GM18508 (cell line): Measurements from ENCODE around the gene GCM1.

Source experiments
- ATAC-seq: cut with Tn5 transposase; IDR thresholded peaks from one replicate; pipeline ENCODE4 v1.9.1; 2021; ENCODE audit warnings: moderate number of reproducible peaks; ENCODE audit not compliant: insufficient read depth, unreplicated experiment

Gene GCM1

DNA sequence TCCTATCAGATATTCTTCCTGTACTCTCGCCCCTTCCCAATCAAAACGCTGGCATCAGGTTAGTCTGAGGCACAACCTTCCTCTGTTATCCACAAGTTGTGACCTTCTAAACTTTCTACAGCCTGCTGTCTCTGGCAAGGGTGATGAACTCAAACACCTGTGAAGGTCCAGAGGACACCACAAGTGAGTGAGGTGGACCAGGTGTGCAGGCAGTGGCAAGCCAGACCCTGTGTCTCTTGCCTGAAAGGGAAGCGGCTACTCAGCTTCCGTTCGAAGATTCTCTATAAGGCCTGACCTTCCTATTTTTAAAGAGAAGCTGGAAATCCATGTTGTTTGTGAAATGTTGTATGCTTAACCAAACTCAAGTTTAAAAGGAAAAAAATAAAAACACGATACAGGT is 36.8 kb downstream of the GCM1 start:
- no peak for ATAC-seq

- no peak for ATAC-seq
Observed at GRCh38 chr6:53109612-53110011, 39.0 kb downstream of the GCM1 start.

DNA sequence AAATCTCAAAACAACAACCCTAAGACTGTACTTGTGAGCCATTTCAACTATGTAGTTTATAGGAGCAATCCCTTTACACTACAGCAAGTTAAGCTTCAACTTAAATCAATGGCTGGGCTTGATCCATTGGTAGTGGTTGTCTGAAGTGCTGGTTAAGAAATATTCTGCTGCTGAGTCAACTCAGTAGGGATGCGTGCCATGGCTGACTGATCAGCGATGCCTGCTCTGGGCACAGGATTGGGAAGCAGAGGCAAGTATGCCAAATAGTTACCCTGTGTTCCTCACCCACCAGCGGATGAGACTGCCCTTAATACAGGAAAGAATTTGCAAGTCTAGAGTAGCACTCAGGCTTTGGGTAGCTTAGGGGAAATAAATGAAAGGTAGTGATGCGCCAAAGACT is 41.5 kb downstream of the GCM1 start:
- no peak for ATAC-seq

GRCh38 chr6:53104916-53105315 is 43.7 kb downstream of the GCM1 start:
- no peak for ATAC-seq

GRCh38 chr6:53103993-53104675 is 44.5 kb downstream of the GCM1 start:
- no peak for ATAC-seq

DNA sequence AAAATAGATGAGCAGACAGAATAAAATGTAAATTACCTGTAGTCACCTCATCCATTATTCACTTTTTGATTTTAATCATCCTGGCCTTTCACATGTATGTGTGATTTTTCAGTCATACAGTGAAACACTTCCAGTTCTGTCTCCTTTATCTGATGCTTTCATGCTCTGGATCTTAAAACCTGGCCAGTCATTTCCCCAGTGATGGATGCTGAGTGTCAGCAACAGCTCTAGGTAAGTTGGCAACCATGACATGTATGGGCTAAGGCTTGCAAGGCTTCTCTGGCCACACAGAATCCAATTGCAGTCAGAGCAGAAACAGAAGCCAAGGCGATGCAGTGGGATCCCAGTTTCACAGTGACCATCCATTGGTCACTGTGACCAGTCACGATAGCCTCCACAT is 47.6 kb downstream of the GCM1 start:
- ATAC-seq: no peak

GRCh38 chr6:53100561-53100960 is 48.1 kb downstream of the GCM1 start:
- no peak for ATAC-seq

DNA sequence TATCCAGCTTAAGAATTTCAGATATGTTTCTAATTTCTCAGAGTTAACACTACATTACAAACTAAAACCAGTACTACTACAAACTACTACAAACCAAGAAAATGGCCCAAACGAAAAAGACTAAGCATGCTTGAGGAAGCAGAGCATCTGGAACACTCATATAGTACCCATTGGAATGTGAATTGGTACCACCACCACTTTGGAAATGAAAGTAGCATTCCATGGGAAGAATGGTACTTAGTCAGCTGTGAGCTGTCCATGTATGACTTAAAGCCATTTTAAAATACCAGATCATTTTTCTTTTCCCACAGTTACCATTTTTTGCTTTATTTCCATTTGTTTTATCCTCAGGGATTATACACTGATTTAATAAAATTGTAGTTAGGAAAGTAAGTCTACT is 52.9 kb downstream of the GCM1 start:
- ATAC-seq: no peak

DNA sequence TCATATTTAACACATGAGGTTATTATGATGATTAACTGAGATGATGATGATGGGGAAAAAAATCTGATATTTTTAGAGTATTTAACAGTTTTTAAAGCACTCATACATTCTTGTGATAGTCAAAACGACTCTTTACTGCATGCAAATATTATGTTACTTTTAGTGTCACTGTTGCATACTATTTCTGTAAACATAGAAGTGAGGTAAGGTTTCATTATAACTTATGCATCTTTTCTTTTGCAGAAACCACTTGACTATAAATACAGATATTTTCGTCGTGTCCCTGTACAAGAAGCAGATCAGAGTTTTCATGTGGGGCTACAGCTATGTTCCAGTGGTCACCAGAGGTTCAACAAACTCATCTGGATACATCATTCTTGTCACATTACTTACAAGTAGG is 53.4 kb downstream of the GCM1 start:
- no peak for ATAC-seq

- ATAC-seq: no peak
Observed at GRCh38 chr6:53090576-53090975, 58.1 kb downstream of the GCM1 start.

GRCh38 chr6:53089948-53090347 is 58.7 kb downstream of the GCM1 start:
- no peak for ATAC-seq

- ATAC-seq: no peak
Observed at GRCh38 chr6:53086302-53086701, 62.3 kb downstream of the GCM1 start.

GRCh38 chr6:53080813-53081212 is 67.8 kb downstream of the GCM1 start:
- no peak for ATAC-seq
